Thyroid gland (tissue), 4 donors: ENCODE data around the gene NPSR1.

Experiments
- CTCF ChIP-seq, 6 experiments: fragments of 200-600 bp in 3 of 6; fragments of 450-650 bp in 3 of 6; sonication (generic) in 3 of 6; IDR thresholded peaks; one replicate each; pipeline ENCODE4 v1.5.1; 2016 to 2019; ENCODE audit warnings: antibody characterized with exemption in 6 of 6, mild to moderate bottlenecking in 2 of 6, inconsistent platforms in 1 of 6, moderate library complexity in 1 of 6
- POLR2A ChIP-seq, 2 donors: fragments of 450-650 bp; IDR thresholded peaks; one replicate each; pipeline ENCODE4 v1.6.1; 2017; ENCODE audit warnings: antibody characterized with exemption in 2 of 2, mild to moderate bottlenecking in 2 of 2, moderate library complexity in 1 of 2

- TF ChIP-seq CTCF (IDR thresholded peaks at IDR 0.05) (peak; percentile 29 to 85 (median 61)), POLR2A (IDR thresholded peaks at IDR 0.05) (no peak)
Observed at GRCh38 chr7:34823650-34824258, 165.7 kb downstream of the NPSR1 start.
